B cell (primary cell): ENCODE results near the gene RABGAP1. TPM values are rescaled to one million over a fixed set of nuclear protein-coding genes. Genes with fewer than 3 reads are reported as not detected.

Experiments used
- ATAC-seq: fragments of 200-7000 bp; cut with Tn5 transposase; one replicate; pipeline ENCODE4 v1.10.0; 2021; ENCODE audit warnings: low read depth, mild to moderate bottlenecking, moderate number of reproducible peaks, moderate library complexity
- CTCF ChIA-PET: fragments of 350-600 bp; sonication (Branson Sonifier 250); formaldehyde crosslinking; loops from one replicate; lab custom pipeline; 2021; ENCODE audit warnings: antibody characterized with exemption, inconsistent platforms; lab: Charles Lee
- POLR2A ChIA-PET: fragments of 350-600 bp; sonication (Branson Sonifier 250); formaldehyde crosslinking; loops from one replicate; lab custom pipeline; 2021; ENCODE audit warnings: antibody characterized with exemption; lab: Charles Lee
- DNase-seq: peaks from one replicate; pipeline ENCODE4 v3.0.0; 2013
- H2AFZ ChIP-seq: 2 replicates; pipeline ENCODE4 v1.6.1; 2012; ENCODE audit warnings: mild to moderate bottlenecking, low read depth, low read length; ENCODE audit not compliant: insufficient read depth, poor library complexity, severe bottlenecking
- H3K27ac ChIP-seq, 2 donors: 1 replicate in 1 of 2; 2 replicates in 1 of 2; pipeline ENCODE4 v1.5.1; 2012 to 2013; ENCODE audit warnings: low read length in 2 of 2, mild to moderate bottlenecking in 2 of 2, moderate library complexity in 1 of 2
- H3K27me3 ChIP-seq, 4 experiments: fragments of 200-600 bp in 1 of 4; sonication (generic) in 1 of 4; replicated peaks in 1 of 4; 1 replicate in 2 of 4; 2 replicates in 2 of 4; pipeline versions ENCODE4 v1.6.1 to v1.7.0; 2013 to 2016; ENCODE audit warnings: low read length in 3 of 4, mild to moderate bottlenecking in 2 of 4, mixed read lengths in 1 of 4, moderate library complexity in 1 of 4; ENCODE audit not compliant: insufficient read depth in 4 of 4, control insufficient read depth in 3 of 4; ENCODE audit errors: control extremely low read depth in 1 of 4
- H3K36me3 ChIP-seq, 2 experiments: replicated peaks in 1 of 2; 1 replicate in 1 of 2; 2 replicates in 1 of 2; pipeline versions ENCODE4 v1.6.1 to v1.7.1; 2013; ENCODE audit warnings: low read length in 1 of 2; ENCODE audit not compliant: insufficient read depth in 2 of 2, control insufficient read depth in 1 of 2; ENCODE audit errors: control extremely low read depth in 1 of 2, extremely low read depth in 1 of 2
- H3K4me1 ChIP-seq, 2 donors: fragments of 200-600 bp in 1 of 2; sonication (generic) in 1 of 2; 1 replicate in 1 of 2; 2 replicates in 1 of 2; pipeline versions ENCODE4 v1.5.1 to v1.6.1; 2013 to 2017; ENCODE audit warnings: low read length in 2 of 2; ENCODE audit not compliant: control insufficient read depth in 2 of 2, insufficient read depth in 2 of 2
- H3K4me2 ChIP-seq: replicated peaks from 2 replicates; pipeline ENCODE3; 2012; ENCODE audit warnings: mild to moderate bottlenecking, low read depth, low read length; ENCODE audit not compliant: poor library complexity, severe bottlenecking
- H3K4me3 ChIP-seq, 5 experiments: fragments of 200-600 bp in 1 of 5; sonication (generic) in 1 of 5; 1 replicate in 3 of 5; 2 replicates in 2 of 5; pipeline versions ENCODE4 v1.5.1 to v1.7.0; 2011 to 2016; ENCODE audit warnings: low read length in 4 of 5, mild to moderate bottlenecking in 4 of 5, low read depth in 2 of 5, control low read depth in 1 of 5, moderate library complexity in 1 of 5; ENCODE audit not compliant: insufficient read depth in 1 of 5; ENCODE audit errors: control extremely low read depth in 1 of 5, extremely low read depth in 1 of 5
- H3K79me2 ChIP-seq: fragments of 200-600 bp; sonication (generic); one replicate; pipeline ENCODE4 v1.6.0; 2016; ENCODE audit warnings: low read length; ENCODE audit not compliant: control insufficient read depth, insufficient read depth
- H3K9ac ChIP-seq: fragments of 200-600 bp; sonication (generic); 2 replicates; pipeline ENCODE4 v1.6.1; 2017; ENCODE audit warnings: mild to moderate bottlenecking, low read length, moderate library complexity
- H3K9me3 ChIP-seq, 3 donors: one replicate each; pipeline versions ENCODE4 v1.6.1 to v1.7.1; 2013; ENCODE audit warnings: low read length in 2 of 3; ENCODE audit not compliant: control insufficient read depth in 2 of 3, insufficient read depth in 1 of 3; ENCODE audit errors: control extremely low read depth in 1 of 3
- H4K20me1 ChIP-seq: 2 replicates; pipeline ENCODE4 v1.6.0; 2012; ENCODE audit warnings: mild to moderate bottlenecking, low read length; ENCODE audit not compliant: insufficient read depth, control insufficient read depth, poor library complexity, severe bottlenecking
- H3K27ac Mint-ChIP-seq: one replicate; pipeline ENCODE4 v1.8.0; 2021; ENCODE audit warnings: mixed read lengths
- H3K27me3 Mint-ChIP-seq: one replicate; pipeline ENCODE4 v1.8.0; 2021; ENCODE audit warnings: mixed read lengths
- H3K4me1 Mint-ChIP-seq: one replicate; pipeline ENCODE4 v1.8.0; 2021; ENCODE audit warnings: mixed read lengths
- H3K4me3 Mint-ChIP-seq: one replicate; pipeline ENCODE4 v1.8.0; 2021; ENCODE audit warnings: mixed read lengths
- H3K9me3 Mint-ChIP-seq: one replicate; pipeline ENCODE4 v1.8.0; 2022; ENCODE audit warnings: mixed read lengths; ENCODE audit not compliant: insufficient read depth
- CTCF ChIP-seq: fragments of 200-600 bp; IDR thresholded peaks from one replicate; pipeline ENCODE4 v1.8.0; 2022; ENCODE audit warnings: antibody characterized with exemption, mild to moderate bottlenecking
- EZH2 ChIP-seq: IDR thresholded peaks from 2 replicates; pipeline ENCODE4 v1.6.1; 2012; ENCODE audit warnings: borderline replicate concordance, low read depth, mild to moderate bottlenecking, moderate library complexity, low read length; ENCODE audit not compliant: insufficient read depth, poor library complexity, severe bottlenecking
- WGBS: methylation state at CpG from one replicate; pipeline ENCODE4 v1.1.5; 2013; ENCODE audit warnings: missing lambda C conversion rate; ENCODE audit not compliant: insufficient coverage; 5-methylcytosine and 5-hydroxymethylcytosine counted together
- intact Hi-C: fragments of 100-400 bp; cut with micrococcal nuclease; formaldehyde crosslinking; loops from one replicate; pipeline ENCODE4 v1.10.0; 2022
- polyA plus RNA-seq: library from polyadenylated mRNA; depleted of rRNA; stranded (reverse); fragments of >200 nt; gene quantifications from 2 replicates; pipeline ENCODE4 v1.2.3, GENCODE V29; 2012
- total RNA-seq, 2 donors: library from RNA; stranded (reverse); fragments of 120-200 nt in 1 of 2; gene quantifications; 1 replicate in 1 of 2; 2 replicates in 1 of 2; pipeline versions ENCODE4 v1.2.3 to v1.2.4, GENCODE V29; 2013 to 2022

The RABGAP1 gene
- total and polyA plus RNA-seq, 2 donors (not counting 1 experiment from before 2014, with no cell fraction given), result 13.9 to 81.0 TPM

- DNase-seq, result no peak
- intact Hi-C loops, result no loop called here
- Mint-ChIP-seq H3K9me3 (no peaks in the 10 kb centered on the region), H3K4me1 (peaks cover 3% of the 10 kb centered on the region), H3K27ac (no peak overlapping the region), H3K4me3 (no peak overlapping the region), H3K27me3 (no peaks in the 10 kb centered on the region)
- ATAC-seq, result no peak
- Histone ChIP-seq H3K79me2 (no peaks in the 10 kb centered on the region), H3K27ac (no peak overlapping the region), H2AFZ (no peak overlapping the region), H3K4me1 (no peaks in the 10 kb centered on the region), H3K9me3 (no peaks in the 10 kb centered on the region), H3K4me3 (no peak overlapping the region), H3K9ac (no peak overlapping the region), H3K4me2 (no peak overlapping the region), H4K20me1 (no peaks in the 10 kb centered on the region), H3K36me3 (peaks cover 0 to 35% of the 10 kb centered on the region in 2 experiments), H3K27me3 (no peaks in the 10 kb centered on the region)
- ChIA-PET CTCF (no interaction called here), POLR2A (no interaction called here)
- WGBS, result no CpG with 5 or more reads among the region's 1 CpG
- no peak for TF ChIP-seq CTCF
- no peak for TF ChIP-seq EZH2
These were observed 126.3 kb downstream of the RABGAP1 start for GRCh38 chr9:123067136-123067535.

DNA sequence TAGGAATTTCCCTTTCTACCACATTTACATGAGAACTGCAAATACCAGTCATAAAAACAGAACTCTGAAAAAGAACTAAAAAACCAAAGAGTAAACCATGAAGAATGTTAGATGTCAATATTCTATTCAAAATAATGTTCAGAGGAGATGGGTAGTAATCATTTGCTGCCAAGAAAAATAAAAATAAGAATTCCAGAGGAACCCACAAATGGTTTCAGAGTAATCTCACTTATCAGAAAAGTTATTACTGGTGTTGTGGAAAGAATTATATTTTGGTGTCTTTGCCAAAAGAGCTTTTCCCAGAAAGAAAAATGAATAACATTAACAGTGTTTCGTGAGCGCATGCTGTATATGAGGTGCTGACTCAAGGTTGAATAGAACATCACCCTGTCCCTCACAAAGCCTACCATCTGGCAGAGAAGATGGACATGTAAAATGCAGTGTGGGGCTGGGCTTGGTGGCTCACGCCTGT, 128.2 kb downstream of the RABGAP1 start:
- Histone ChIP-seq H3K4me1 (peaks cover 7 to 8% of the 10 kb centered on the region in 2 donors), H3K9ac (no peak overlapping the region), H3K4me3 (no peak overlapping the region), H3K4me2 (no peak overlapping the region), H4K20me1 (no peaks in the 10 kb centered on the region), H3K27ac (no peak overlapping the region), H3K79me2 (no peaks in the 10 kb centered on the region), H3K27me3 (no peaks in the 10 kb centered on the region), H3K36me3 (peaks cover 5 to 45% of the 10 kb centered on the region in 2 experiments), H2AFZ (no peak overlapping the region), H3K9me3 (no peaks in the 10 kb centered on the region)
- CTCF ChIA-PET, result interaction anchor here (1.1 kb wide), 1 partner anchor 13 kb away, joined by 6 read pairs; no protein-coding TSS in a partner anchor
- no peaks in the 10 kb centered on the region for H3K9me3 Mint-ChIP-seq
- no peak overlapping the region for H3K4me3 Mint-ChIP-seq
- intact Hi-C loops, result no loop called here
- H3K27ac Mint-ChIP-seq, result no peak overlapping the region
- DNase-seq (no peak), ATAC-seq (no peak)
- POLR2A ChIA-PET, result no interaction called here
- TF ChIP-seq EZH2 (no peak), CTCF (no peak)
- peaks cover 18% of the 10 kb centered on the region for H3K4me1 Mint-ChIP-seq
- H3K27me3 Mint-ChIP-seq, result no peaks in the 10 kb centered on the region
- WGBS, result no CpG with 5 or more reads among the region's 3 CpGs
